NCI-H2171 (cell line): ENCODE measurements around the gene SYCP2.
"Not testable (repeated sequence)": the region's sequence is repeated elsewhere in the genome, so short reads cannot be mapped to it uniquely, and the experiment has no call there.

Experiments
- DNase-seq: peaks from one replicate; lab custom pipeline; 2025; lab: John Stamatoyannopoulos, UW

SYCP2 gene

DNA sequence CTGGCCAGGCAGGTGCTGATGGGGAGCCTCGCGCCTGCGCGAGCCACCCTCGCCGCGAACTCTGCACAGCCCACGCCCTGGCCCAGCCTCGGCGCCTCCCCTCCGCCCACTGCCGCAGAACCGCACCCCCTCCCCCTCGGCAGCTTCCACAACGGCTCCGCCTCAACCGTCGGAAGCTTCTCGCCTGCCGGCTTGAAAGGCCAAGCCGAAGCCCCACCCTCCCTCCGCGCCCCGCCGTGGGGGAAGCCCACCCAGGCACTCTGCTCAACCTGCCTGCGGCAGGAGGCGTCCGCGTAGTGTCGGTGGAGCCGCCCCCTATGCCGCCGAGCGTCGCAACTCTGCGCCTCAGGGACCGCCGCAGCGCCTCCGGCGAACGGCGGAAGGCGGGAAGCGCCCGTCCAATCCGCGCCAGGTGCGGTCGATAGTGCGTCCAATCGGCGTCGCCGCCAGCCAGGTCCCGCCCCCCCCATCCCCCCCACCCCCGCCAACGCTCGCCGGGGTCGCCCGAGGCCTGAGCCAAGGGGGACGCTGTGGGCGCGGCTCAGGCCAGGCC, at the start of gene SYCP2:
TSS of gene SYCP2 (minus strand) at position 342 of the 553 bp plus-strand sequence. CDS start 11,224 bp downstream, outside the sequence.
- DNase-seq, result no peak

DNA sequence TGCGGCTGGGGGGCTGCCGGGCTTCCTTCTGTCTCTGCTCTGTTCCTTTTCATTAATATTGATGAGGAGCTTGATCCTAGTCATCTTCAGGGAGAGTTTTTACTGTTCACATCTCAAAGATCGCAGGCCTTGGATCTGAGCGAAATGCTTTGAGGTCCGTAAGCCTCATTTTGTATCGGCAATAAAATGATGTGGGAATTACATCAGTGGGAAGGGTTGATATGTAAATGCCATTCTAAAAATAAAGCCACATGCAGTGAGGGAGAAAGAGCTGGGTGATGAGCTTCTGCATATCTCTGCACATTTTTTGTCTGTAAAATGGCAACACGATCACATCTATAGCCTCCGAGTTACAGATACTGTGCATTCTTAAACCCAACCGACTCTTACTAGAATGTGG, 49.6 kb upstream of the SYCP2 start:
- no peak for DNase-seq

GRCh38 chr20:59977086-59977485, 43.6 kb upstream of the SYCP2 start:
- DNase-seq, result no peak

DNA sequence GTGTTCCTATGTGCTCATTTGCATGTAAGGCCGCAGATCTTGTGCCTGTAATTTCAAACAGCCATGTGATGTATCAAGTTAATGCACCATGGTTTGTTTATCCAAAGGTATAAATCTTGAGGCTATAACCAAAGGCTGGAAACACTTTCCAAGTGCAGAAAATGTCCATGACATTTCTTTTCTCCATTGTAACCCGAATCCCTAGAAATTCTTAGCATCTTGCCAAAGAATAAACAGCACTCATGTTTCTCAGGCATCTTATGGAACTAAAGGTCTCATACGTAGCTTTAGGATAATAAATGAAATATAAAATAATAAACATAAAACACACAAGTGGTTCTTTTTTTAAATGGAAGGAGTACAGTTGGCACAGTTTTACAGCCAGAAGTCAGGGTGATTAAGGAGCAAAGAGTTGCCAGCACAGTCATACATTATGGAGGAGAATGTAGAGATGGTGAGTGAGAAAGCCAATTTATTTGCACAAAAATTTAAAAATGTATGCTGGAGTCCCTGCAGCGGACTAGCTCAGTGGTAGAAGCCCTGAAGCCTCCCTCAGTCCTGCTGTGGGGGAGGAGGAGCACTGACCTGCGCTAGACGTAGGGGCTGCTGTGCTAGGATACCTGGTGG, 42.8 kb upstream of the SYCP2 start:
- no peak for DNase-seq

- DNase-seq, result no peak
Observed at GRCh38 chr20:59972037-59972801, 38.8 kb upstream of the SYCP2 start.

DNA sequence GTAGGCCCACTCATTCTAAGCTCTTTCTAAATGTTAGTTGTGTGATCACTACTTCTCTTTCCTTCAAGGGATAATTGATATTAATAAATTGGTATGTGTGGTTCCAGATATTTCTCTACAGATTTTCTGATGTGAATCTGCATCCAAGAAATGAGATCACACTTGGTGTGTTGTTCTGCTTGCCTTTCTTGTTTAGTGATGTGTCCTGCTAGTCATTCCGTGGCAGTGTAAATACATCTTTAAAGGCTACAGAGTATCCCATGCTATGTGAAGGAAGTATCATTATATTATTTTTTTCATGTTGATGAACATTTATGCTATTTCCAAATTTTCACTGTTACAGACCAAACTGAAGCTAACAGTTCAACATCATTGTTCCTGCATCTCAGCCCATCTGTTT, 38.0 kb upstream of the SYCP2 start:
- DNase-seq, result no peak

DNA sequence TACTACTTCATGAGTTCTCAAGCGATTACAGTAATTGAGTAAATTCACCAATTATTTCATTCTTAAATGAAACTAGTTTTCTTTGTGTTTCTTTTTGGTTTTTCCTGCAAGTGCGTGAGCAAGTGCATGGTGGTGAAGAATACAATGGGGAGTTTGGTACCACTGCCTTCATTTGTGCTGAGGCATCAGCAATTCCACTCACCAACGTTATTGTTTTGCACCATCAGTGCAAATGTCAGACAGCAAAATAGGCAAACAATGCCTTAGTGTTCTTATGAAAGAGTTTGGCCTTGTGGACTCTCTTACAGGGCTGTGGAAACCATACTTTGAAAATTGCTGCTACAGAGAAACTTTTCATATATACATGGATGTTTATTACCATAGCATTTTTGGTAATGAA, 33.0 kb upstream of the SYCP2 start:
- DNase-seq, result no peak

DNA sequence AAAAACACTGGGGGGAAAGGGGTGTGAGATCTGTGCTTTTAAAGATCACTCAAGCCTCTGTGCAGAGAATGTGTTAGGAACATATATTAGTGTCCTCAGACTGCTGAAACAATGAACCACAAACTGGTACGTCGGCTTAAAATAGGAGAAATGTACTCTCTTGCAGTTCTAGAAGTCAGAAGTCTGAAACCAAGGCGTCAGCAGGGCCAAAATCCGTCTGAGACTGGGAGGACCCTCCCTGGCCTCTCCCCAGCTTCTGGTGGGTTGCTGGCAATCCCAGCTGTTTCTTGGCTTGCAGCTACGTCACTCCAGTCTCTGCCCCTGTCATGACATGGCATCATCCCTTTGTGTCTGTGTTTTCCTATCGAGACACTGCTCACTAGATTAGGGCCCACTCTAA, 28.7 kb upstream of the SYCP2 start:
- no peak for DNase-seq

GRCh38 chr20:59961423-59961822, 28.0 kb upstream of the SYCP2 start:
- no peak for DNase-seq

GRCh38 chr20:59958626-59959025, 25.2 kb upstream of the SYCP2 start:
- DNase-seq, result peak; percentile 16

GRCh38 chr20:59958123-59958522, 24.7 kb upstream of the SYCP2 start, which contains the start of gene CDH26:
Gene CDH26, plus strand, starts transcription at chr20:59958423. Its CDS starts 304 bp downstream, at chr20:59958727.
- no peak for DNase-seq

- not testable (repeated sequence) for DNase-seq
Observed at GRCh38 chr20:59957568-59957967, 24.1 kb upstream of the SYCP2 start.

DNA sequence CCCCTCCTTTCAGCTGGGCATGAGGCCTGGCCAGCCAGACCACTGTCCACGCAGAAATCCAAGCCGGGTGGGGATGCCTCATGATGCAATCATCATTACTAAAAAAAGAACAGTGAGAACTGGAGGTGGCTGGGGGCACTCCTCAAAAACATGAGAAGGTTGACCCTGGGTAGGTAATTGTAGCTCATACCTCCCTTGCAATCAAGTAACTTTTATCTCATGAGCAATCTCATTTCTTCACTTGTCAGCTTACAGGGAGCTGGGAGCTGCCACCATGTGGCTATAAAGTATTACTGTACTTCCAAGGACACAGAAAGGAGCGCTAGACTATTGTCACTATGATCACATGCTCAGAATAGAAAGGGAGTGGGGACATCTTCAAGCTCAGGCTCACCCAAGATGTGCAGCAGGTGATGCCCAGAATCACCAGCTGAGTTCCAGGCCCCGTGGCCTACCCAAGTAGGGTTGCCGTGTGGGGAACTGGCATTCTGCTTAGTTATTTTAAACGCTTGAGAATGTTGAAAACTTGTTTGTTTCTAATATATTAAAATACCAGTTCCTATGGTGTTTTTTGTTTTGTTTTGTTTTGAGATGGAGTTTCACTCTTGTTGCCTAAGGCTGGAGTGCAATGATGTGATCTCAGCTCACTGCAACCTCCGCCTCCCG, 21.8 kb upstream of the SYCP2 start:
- no peak for DNase-seq

DNA sequence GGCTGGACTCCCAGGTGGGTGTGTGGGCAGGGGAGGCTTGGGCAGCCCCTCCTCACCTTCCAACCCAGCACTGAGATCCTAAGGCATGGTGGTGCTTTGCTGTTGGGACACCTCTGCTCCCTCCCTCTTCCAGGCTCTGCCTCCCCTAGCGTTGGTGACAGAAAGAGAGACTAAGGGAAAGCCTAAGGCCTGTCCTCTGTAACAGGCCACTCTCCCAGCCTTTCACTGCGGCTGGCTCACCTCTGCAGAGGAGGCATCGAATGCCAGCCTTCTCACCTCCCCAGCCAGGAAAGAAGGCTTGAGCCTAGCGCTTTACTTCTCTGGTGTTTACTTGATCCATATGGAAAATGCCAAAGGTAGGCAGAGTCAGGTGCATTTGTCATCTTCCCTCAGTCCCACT, 21.3 kb upstream of the SYCP2 start:
- no peak for DNase-seq

- DNase-seq, result peak; percentile 9
Observed at GRCh38 chr20:59949911-59950310, 16.5 kb upstream of the SYCP2 start.

DNA sequence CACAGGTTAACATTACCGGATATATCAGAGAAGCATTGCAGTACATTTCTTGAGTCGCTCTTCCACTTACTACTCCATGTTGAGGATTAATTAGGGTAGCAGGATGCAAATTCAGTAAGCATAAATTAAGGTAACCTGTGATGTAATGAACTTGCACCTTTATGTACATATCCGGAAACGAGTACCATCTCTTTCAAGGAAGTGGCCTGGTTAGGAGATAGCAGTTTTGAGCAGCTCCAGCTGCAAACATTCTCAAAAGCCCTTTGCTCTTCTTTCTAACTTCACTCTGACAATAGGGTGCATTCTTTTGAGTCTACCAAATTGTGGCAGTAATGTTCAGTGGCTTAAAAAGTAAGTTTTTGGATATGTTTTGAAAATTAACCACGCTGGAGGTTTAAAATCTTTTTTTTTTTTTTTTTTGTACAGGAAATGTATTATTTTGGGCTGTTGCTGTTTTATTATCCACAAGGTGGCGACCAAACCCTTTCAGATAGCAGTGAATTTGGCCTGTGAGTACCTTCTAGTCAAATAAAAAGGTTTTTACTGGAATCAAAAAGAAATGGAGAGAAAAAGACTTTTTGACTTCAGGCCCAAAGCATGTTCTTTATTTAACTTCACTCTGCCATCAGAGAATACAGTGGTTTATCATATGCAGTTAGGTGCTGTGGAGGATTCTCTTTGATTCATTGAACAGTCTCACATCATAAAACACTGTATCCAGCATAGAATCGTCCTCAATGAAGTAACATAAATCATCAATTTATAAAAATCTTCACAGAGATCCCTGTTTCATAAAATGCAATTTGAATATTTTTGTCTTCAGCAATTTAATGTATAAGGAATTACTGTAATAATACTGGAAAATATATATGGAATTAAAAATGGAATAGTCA, 15.6 kb upstream of the SYCP2 start:
- DNase-seq, result peak; percentile 67

DNA sequence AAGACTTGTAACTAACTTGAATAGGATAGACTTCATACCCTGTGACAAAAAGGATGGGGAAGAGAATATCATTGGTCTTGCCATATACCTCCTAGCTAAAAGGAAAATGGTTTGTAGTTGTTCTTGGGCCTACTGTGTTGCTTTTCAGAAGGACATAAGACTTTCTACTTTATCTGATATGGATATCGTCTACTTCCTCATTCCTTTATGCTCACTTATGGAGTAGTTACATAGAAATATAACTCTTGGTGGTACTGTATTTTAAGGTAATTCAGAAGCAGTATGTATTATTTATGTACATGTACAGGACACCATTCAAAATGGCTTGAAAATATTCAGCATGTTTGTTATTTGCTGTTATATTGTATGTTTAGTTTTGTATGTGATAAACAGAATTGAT, 14.8 kb upstream of the SYCP2 start:
- no peak for DNase-seq

DNA sequence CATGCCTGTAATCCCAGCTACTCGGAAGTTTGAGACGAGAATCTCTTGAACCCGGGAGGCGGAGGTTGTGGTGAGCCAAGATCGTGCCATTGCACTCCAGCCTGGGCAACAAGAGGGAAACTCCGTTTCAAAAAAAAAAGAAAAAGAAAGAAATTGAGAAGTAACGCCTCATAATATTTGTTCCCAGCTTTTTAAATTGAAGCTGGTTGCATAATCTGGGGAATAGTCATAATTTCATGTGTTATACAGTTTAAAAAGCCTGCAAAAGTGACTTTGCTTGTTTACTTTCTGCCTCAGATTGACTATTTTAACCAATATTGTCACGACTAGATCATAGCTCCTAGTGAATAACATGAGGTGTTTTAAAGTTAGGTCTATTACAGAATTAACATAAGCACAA, 13.9 kb upstream of the SYCP2 start:
- no peak for DNase-seq

DNA sequence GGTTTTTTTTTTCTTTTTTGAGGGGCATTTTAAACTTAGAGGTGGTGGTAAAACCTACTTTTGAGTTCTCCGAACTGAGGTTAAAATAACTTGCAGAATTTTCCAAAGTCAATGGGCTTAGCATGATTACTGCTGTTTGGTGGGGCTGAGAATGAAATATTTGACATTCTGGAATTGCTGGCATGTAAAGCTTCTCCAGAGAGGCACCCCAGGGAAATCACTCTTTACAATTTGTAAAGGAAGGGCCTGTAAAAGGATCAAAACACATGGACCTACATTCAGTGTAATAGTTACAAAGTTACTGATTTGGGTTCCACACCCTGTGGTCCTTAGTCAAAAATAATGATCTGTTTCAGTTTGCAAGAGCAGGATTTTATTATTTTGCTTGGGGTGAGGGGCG, 12.3 kb upstream of the SYCP2 start:
- no peak for DNase-seq

GRCh38 chr20:59945175-59945574, 11.7 kb upstream of the SYCP2 start:
- DNase-seq, result no peak

DNA sequence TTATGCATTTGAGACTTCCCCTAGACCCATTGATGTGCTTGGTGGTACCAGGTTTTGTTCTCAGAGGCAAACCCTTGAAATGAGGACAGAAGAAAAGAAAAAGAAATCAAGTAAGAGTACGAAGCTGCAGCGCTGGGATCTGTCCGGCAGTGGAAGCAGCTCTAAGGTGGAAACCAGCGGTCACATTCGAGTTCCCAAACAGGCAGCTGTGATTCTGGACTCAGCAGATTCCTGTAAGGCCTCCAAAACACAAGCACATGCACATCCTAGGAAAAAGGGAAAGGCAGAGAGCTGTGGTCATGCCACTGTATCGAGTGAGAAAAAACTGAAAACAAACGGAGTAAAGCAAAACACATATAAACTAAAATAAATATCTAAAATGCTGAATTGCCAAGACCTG, 11.3 kb upstream of the SYCP2 start:
- DNase-seq, result no peak

DNA sequence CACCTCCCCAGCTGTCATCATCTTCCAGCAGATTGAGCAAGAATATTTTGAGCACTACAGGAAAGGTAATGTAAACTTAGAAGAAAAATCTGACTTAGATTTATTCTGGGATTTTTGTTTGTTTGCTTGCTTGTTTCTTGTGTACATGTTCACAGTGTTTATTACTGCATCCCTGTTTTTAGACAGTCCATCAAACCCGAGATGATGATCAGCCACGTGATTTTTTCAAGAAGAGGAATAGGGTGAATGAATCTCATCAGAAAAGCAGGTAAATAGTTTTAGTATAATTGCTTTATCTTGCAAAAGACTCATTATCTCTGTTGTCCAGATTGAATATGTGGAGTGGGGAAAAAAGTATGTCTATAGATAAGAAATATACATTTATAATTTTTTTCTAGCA, 8.8 kb upstream of the SYCP2 start:
- no peak for DNase-seq
